ENCODE measurements around the gene NPEPPS.
"Not testable (repeated sequence)": the region's sequence is repeated elsewhere in the genome, so short reads cannot be mapped to it uniquely, and the experiment has no call there.

Gene NPEPPS

GRCh38 chr17:47560517-47561043 is 29.7 kb downstream of the NPEPPS start:
- DNase-seq (ENCODE audit: low read depth in 2 of 2, low spot score in 1 of 2): not testable (repeated sequence)

DNA sequence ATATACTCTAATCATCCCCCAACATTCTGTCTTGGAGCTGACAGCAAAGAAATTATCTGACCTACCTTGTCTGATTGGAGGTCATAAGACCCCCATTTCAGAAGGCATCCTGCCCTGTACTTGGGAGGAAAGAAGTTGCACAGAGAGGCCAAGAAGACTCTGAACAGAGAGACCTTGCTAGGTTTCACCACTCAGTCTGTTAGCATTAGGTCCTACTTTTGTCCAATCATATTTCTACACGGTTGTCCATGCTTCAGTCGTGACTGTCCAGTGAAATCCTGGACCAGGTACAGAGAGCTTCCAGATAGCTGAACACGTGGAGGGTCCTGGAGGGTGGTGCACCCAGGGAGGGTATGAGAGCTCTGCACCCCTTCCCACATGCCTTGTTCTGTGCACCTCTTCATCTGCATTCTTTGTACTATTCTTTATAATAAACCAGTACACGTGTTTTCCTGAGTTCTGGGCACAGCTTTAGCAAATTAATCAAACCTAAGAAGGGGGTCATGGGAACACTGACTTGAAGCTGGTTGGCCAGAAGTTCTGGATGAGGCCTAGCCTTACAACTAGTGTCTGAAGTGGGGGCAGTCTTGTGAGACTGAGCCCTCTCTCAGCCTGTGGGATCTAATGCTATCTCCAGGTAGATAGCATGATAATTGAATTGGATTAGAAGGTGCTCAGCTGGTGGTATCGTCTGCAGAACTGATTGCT is 30.9 kb downstream of the NPEPPS start:
- DNase-seq (ENCODE audit: low read depth in 2 of 2, low spot score in 1 of 2): not testable (repeated sequence)

GRCh38 chr17:47562406-47562705 is 31.4 kb downstream of the NPEPPS start:
- DNase-seq (ENCODE audit: low read depth in 2 of 2, low spot score in 1 of 2): not testable (repeated sequence)

GRCh38 chr17:47567261-47567660 is 36.4 kb downstream of the NPEPPS start:
- DNase-seq (ENCODE audit: low read depth in 2 of 2, low spot score in 1 of 2): not testable (repeated sequence)

GRCh38 chr17:47572561-47572960 is 41.7 kb downstream of the NPEPPS start:
- not testable (repeated sequence) for DNase-seq (ENCODE audit: low read depth in 2 of 2, low spot score in 1 of 2)

DNA sequence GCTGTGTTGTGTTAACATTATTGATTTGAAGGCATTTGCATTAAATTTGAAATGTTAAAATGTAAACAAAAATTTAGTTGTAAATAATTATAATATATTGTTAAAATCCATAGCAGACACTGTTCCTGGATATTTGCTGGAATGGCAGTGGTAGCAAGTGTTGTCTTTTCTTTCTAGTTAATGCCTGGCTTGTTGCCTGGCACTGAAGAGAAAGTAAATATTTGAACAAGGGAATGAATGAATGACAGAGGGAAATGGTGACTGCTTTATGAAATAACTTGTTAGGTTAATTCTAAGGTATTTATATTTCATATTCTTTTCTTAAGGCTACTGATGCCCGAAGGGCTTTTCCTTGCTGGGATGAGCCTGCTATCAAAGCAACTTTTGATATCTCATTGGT is 51.5 kb downstream of the NPEPPS start:
- not testable (repeated sequence) for DNase-seq (ENCODE audit: low read depth in 2 of 2, low spot score in 1 of 2)

DNA sequence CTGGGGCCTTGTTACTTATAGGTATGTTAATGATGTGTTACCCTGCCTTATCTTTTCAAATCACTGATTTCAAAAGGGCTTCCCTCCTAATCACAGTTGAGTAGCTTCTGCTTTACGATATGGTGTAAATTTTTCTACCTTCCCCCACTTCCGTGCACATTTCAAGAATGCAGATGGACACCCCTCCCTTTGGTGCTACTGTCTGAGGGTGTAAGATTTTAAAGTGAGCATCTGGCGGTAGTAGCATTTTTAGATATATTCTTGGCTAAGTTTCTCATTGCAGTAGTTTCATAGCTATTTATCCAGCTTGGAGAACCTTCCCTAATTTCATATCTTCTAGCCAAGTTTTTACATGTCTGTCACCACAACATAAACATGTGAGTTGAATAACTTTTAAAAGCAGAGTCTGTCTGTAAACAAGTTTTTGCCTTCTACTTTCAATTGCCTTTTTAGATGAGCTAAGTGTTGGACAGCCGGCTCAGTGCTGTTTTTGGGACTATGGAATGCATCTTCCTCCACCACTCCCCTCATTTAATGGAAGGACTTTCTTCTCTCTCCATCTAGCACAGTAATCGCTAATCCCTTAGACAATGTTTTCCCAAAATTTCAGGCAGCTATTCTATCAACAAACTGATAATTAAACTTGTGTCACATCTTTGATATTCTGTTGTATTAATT is 55.6 kb downstream of the NPEPPS start:
- not testable (repeated sequence) for DNase-seq (ENCODE audit: low read depth in 2 of 2, low spot score in 1 of 2)

DNA sequence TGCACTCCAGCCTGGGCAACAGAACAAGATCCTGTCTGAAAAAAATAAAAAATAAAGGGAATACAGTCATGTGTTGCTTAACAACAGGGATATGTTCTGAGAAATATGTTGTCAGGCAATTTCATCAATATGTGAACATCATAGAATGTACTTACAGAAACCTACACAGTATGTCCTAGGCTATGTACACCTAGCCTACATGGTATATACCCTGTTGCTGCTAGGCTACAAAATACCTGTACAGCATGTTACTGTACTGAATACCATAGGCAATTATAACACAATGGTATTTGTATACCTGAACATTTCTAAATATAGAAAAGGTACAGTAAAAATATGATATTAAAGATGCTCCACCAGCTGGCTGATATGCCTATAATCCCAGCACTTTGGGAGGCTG is 62.6 kb downstream of the NPEPPS start:
- not testable (repeated sequence) for DNase-seq (ENCODE audit: low read depth in 2 of 2, low spot score in 1 of 2)

DNA sequence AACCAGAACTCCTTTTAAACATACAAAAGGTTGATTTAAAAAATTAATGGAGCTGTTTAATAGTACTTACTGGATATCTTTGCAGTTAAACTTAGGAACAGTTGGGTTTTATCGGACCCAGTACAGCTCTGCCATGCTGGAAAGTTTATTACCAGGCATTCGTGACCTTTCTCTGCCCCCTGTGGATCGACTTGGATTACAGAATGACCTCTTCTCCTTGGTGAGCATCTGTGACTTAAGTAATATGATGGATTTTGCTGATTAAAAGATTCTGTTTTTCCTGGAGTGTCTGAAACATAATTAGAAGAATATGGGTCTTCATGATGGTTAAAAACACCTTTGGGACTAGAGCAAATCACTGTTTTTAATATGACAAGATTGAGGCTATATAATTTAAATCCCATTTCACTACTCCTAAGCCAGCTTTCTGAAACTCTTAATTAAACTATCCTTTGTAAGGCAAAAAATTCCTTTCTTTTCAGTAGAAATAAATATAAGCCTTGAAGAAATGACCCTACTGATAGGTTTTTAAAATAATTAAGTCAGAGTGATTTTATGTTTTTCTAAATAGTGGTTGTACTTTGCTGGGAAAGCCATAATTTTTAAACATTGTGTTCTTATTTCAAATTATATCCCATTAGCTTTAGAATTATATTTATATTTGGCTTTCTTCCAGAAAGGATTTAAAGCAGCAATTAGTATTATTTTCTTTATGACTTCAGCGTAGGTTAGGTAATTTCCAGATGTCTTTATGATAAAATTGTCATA is 73.1 kb downstream of the NPEPPS start:
- DNase-seq (ENCODE audit: low read depth in 2 of 2, low spot score in 1 of 2): no peak

DNA sequence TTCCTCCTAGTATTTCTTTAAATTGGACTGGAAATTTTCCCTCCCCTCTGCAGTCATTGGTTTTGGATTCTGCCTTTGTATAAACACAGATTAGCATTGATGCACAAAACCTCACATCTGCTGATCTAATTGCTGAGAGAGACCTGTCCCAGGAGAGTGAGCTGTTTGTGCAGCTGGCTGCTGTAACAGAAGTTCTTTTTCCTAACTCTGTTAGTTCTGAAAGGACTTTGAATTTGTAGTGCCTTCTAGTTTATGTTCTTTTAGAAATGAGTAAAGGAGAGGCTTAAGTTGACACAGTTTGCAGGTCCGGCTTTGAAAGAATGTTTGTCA is 73.7 kb downstream of the NPEPPS start:
- DNase-seq (ENCODE audit: low read depth in 2 of 2, low spot score in 1 of 2): no peak

DNA sequence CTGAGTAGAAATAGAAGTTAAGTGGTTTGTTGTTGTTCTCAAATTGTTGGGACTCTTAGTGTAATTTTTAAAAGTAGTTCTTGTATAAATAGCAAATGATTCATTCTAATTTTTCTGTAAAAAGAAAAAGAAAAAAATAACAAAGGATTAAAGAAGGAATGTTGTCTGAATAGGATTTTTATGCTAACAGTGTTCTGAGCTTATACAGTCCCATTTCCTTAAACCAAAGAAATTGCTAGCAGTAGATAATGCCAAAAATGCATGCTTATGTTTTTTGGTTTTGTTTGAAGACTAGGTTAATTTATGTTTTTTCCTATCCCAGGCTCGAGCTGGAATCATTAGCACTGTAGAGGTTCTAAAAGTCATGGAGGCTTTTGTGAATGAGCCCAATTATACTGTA is 74.1 kb downstream of the NPEPPS start:
- DNase-seq (ENCODE audit: low read depth in 2 of 2, low spot score in 1 of 2): no peak

- DNase-seq (ENCODE audit: low read depth in 2 of 2, low spot score in 1 of 2): no peak
These were observed 76.6 kb downstream of the NPEPPS start for GRCh38 chr17:47607481-47607880.

GRCh38 chr17:47611372-47612350 is 80.8 kb downstream of the NPEPPS start:
- no peak for DNase-seq (ENCODE audit: low read depth in 2 of 2, low spot score in 1 of 2)

GRCh38 chr17:47615766-47616424 is 85.0 kb downstream of the NPEPPS start:
- no peak for DNase-seq (ENCODE audit: low read depth in 2 of 2, low spot score in 1 of 2)

- DNase-seq (ENCODE audit: low read depth in 2 of 2, low spot score in 1 of 2): no peak
These were observed 87.5 kb downstream of the NPEPPS start for GRCh38 chr17:47618410-47618809.

- no peak for DNase-seq (ENCODE audit: low read depth in 2 of 2, low spot score in 1 of 2)
These were observed 89.8 kb downstream of the NPEPPS start for GRCh38 chr17:47620503-47621245.

DNA sequence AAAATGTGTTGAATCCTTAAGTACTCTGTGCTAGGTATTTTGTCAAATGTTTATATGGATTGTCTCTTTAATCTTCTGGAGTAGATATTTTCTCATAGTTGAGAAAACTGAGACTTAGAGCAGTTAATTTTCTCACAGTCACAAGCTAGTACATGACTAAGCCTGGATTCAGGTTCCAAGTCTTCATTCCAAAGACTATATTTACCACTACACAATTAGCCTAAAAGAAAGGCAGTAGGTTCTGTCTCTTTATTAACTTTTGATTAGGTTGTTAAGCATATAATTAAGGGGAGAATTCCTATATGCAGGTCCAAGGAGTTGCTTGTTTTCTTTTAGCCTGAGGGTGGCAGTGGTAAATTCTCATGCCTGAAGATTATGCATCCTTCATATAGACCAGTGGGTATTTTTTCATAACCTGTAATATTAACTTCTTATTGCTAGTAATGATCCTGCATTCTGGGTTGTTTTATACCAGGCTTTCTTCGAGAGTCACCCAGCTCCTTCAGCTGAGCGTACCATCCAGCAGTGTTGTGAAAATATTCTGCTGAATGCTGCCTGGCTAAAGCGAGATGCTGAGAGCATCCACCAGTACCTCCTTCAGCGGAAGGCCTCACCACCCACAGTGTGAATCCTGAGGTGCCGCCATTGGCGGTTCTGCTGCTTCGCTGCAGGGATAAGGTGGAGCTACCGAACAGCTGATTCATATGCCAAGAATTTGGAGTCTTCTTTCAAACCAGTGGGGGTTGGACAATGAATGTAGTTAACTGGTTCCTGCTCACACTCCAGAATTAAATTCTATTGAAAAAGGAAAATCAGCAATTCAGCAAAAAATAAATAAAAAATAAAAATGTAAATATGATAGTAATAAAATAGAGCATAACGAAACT is 90.6 kb downstream of the NPEPPS start:
- DNase-seq (ENCODE audit: low read depth in 2 of 2, low spot score in 1 of 2): no peak

DNA sequence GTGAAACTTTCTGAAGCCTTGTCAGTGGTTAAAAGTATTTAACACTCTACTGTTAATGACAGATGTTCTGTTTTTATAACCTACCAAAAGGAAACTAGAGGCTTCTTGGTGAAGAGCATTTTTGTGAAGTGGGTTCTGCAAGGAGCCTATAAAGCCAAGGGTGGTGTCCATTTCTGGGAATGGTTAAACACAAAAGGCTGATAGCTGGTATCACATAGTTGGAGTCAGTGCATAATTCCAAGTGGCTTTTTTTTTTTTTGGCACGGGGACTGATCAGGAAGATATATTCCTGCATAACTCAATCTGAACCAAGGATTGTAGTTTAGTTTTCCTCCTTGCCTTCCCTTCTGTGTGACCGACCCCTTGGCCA is 91.3 kb downstream of the NPEPPS start:
- DNase-seq (ENCODE audit: low read depth in 2 of 2, low spot score in 1 of 2): no peak

GRCh38 chr17:47624727-47625068 is 93.8 kb downstream of the NPEPPS start:
- no peak for DNase-seq (ENCODE audit: low read depth in 2 of 2, low spot score in 1 of 2)
